Cortex of kidney (tissue), 1 donor: Measurements from ENCODE around the gene HAPLN3.

Experiments
- DNase-seq: peaks from one replicate; lab custom pipeline; 2025; lab: John Stamatoyannopoulos, UW

Gene HAPLN3

DNA sequence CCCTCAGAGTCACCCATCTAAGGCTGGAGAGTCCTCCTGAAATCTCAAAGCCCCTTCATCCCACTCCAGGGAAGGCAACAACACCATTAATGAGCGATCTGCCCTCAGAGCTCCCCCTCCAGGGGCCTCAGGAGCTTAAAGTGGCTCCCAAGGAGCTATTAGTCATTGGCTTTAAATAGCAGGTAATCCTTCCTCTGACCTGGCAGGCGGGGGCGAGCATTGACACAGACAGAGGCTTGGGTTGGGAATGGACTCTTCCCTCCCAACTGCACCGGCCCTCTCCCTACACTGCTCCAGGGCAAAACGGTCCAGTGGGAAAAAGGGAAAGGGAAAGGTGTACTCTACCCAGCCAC is 16.4 kb upstream of the HAPLN3 start:
- no peak for DNase-seq

DNA sequence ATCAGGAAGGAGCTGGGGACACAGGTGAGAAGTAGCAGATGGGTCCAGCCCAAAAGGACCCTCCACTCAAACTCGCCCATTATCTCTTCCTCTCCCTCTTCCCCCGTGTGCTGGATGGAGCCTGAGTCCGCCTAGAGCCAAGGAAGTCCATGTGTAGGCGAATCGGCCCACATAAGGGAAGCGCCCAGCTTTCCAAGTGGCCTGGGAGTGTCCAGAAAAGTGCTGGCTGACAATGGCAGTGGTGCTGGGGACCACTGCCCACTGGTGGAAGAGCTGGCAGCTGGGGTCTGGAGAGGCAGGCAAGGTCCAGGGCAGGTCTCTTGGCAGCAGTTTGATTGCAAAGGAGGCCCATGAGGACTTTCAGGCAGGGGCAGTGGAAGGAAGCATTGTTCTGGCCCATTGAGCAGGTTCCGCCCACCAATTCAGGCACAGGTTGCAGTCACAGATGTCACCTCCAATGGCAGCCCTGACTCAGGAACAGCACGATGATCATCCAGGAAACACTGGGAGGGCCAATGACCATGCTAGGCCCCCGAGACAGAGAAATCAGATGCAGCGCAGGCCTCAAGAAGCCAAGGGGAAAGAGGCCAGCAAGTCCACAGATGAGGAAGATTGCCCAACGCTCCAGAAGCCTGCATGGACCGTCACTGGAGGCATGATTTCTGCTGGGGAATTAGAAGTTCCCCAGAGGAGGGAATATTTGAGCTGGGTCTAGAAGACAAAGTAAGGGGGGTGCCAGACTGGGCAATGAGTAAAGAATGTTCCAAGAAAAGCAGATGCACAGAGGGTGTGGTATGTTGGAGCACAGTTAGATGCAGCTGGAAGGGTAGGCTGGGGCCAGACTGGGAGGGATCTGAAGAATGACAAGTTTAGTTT is 14.8 kb upstream of the HAPLN3 start:
- DNase-seq, result no peak

DNA sequence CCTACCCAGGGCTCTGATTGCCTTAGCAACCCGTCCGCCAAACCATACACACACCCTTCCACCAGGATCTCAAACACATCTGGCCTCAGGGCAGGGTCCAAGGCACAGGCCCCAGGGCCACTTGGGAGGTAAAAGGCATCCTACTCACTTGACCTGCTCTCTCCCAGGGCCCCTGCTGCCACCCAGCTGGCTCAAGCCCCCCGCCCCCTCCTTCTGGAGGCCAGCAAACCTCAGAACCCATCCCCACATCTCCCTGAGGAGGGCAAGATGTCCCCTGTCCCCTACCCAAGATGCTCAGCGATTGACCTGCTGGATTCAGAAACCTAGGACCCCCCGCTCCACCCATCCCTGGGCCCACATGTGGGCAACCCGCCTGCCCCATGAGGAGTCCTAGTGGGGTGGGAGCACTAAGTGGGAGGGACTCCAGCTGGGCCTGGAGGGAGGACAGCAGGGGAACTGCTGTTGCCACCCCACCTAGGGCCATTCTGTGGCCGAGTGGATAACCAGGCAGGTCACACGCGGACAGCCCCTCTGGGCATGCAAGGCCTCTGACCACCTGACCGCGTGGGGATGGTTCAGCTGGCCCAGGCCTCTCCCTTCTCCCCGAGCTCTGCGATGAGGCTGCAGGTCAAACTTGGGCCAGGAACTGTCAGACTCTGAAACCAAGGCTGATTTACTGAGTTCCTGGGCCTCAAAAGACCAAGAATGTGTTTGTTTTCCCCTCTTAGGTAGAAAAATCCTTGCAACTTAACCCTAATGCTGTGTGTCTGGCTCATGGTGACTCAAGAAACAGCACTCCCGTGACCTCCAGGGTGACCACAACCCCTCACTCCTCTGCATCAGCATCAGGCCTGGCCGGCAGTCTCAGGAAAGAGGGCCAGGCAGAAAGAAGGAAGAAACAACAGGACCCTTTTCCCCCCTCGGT is 13.6 kb upstream of the HAPLN3 start:
- DNase-seq, result no peak

DNA sequence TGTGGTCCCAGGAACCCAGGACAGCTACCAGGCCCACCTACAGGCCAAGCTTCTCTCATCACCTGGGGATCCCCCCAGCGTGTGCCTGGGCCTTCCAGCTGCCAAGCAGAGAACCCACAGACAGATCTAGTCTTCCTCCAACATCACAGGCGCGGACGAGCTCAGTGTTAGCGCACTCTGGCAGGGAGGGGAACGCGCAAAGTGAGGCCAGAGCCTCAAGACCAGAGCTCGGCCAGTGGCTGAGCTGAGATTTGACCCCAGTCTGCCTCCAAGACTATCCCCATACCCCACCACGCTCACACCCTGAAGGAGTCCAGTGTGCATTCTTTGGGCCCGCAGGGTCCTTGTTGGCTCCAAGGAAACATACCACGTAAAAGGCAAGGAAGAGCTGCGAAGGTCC is 12.8 kb upstream of the HAPLN3 start:
- DNase-seq, result no peak

DNA sequence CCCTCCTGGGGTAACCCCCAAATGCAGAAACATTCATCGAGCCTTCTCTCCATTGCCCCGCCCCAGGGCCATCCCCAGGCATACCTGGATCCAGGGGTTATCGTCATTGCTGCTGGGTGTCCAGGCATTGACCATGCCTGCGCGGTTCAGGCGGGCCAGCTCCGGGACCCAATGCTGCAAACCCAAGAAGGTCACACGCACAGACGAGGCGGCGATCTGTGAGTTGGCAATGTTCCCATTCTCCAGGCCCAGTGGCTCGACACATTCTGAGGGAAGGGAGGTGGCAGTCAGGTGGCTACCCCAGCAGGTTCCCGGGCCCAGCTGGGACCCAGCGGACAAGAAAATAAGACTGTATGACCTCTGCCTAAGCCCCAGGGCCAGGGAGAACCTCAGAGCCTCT is 11.8 kb upstream of the HAPLN3 start:
- no peak for DNase-seq

DNA sequence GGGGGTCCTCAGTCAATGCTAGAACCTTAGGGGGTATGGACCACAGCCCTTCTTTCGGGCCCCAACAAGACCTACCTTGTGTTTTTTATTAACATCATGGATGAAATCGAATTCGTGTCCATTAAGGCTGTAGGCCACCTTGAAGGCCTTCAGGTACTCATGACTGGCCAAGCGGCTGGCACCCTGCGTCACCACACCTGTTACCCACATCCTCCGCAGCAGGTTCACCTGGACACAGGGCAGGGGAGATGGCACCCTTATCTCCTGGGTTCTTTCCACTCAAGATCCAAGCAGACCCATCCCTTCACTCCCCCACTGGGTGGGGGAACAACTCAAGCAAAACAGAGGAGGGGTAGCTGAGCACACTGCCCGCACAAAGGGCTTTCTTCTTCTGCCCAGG is 11.2 kb upstream of the HAPLN3 start:
- no peak for DNase-seq

DNA sequence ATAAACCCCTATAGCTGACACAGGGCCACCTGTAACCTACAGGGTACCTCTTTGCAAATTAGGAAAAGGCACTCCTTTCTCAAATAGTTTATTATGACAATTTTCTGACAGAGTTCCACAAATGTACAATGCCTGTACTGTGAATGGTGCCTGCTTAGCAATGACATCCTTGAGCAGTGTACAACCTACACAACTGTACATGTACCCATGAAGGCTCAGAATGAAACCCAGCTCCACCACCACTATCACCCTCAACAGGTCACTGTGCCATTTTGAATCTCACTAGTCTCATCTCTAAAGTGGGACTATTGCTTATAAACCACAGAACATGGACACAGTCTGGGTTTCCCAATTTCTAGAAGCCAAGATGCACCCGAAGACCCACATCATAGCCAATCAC is 10.8 kb upstream of the HAPLN3 start:
- no peak for DNase-seq

DNA sequence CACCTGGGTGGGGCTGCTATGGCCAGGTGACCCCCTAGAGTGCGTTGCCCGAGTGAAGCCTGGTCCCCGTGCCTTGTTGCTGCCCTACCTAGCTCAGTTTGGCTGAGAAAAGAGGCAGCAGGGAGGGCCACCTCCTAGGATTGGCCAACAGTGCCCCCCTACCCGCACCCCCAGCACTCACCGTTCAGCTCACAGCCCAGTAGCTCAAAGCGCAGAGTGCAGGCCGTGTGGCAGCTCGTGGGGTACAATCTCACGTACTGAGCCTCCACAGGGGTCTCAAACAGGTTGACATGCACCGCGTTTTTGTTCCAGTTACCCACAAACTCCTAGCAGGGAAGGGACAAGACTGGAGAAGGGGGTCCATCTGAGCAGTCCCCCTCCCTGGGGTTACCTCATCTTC is 10.2 kb upstream of the HAPLN3 start:
- no peak for DNase-seq

DNA sequence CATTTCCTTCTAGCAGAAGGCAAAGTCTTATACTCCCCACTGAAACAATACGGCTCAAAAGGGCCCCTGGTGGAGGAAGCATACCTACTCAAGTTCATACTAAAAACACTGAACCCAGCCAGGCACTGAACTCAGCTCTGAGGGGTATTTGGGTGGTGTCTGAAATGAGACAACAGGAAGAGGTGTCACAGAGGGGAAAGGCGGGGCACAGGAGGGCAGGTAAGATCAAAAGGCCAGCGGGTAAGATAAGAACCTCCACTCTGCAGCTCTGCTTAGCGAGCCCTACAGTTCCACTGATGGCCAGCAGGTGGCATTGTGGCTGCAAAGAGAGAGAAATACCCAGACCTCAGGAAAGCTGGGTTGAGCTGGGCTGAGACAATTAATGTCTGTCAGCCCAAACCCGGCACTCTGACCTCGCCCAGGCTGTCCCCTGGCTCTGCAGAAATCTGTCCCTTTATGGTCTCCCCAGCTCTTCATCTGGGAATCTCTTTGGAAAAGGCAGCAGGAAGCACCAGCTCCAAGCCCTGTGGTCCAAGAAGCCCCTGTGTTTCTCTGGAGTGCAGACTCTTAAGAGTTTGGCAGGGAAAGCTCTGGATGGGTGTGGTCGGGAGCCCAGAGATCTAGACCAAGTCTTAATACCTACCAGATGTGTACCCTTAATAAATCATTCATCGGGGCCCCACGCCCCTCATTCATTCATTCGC is 9.4 kb upstream of the HAPLN3 start:
- no peak for DNase-seq

DNA sequence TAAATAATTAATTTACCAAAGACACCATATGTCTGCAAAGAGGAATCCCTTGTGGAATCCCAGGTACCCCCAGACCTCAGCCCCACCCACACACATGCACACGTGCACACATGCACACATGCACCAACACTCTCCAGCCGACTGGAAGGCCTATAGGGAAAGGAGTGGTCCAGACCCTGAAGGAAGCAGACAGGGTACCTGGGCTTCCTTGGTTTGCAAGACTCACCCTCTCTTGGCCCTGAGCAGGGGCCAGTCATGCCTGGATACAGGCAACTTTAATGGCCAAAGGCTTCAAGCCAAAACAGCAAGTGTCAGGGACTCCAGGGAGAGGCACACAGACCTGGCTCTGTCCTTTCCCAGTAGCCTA is 8.9 kb upstream of the HAPLN3 start:
- DNase-seq, result no peak

DNA sequence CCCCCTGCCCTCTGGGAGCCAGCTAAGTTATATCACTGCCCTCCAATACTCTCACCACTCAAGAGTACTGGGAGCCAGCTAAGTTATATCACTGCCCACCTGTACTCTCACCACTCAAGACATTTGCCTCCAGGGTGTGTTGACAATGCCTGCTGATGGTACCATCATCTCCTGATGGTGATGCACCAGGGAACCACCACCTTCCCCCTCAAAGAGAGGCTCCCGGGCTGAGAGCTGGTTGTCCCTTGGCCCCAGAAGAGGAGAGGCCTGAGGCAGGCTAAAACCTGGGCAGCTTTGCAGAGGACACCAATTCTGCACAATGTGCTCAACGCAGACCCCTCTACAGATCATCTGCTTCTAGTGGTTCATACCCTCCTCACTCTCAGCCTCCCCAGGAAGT is 7.5 kb upstream of the HAPLN3 start:
- no peak for DNase-seq

DNA sequence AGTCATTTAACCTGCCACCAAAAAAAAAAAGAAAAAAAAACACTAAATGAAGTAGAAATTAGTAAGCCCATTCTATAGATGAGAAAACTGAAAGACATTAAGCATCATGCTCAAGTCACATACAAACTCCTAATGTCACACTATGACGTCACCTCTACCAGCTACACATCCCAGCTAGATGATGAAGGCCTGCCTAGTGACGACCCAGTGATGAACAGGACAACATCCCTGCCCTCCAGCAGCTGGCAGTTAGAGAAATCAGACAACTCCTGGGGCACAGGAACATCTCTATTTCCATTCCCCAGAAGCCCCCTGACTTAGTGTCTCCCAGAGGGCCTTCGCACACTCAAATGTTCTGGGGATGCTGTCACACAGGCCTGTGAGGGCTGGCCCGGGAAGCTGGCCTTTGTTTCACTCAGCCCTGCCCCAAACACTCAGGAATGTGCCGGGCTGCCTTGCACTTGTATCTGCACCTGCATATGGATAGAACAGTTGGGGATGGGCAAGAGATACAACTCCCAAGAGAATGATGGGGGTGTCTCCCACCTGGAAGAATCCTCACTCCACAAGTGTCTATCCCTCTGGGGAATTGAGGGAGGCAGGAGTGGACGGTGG is 7.0 kb upstream of the HAPLN3 start:
- DNase-seq, result no peak

DNA sequence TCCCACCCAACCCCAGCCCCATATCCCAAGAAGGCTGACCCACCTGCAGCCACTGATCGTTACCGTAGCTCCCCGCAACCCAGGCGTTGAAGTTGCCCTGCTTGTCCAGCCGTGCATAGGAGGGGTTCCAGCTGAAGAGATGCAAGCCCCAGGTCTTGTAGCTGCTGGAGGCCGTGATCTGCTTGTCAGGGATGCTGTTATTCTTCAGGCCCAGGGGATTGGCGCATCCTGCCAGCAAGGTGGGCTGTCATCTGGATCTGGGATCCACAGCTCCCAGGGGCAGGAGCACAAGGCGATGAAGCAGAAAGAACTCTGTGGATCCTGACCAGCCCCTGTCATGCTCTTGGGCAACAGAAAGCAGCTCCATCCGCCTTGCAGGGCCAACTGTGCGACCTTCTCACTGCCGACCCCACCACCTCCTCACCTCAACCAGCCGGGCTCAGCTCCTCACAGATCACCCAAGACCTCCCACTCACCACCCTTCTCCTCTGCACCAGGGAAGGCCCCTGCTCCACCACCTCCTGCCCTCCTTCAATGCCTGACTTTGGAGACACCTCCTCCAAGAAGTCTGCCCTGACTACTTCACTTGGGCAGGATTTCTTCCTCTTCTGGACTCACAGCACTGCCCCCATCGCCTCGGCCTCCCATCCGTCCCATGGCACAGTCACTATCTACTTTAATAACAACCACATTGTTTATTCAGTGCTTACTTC is 6.3 kb upstream of the HAPLN3 start:
- DNase-seq, result no peak

DNA sequence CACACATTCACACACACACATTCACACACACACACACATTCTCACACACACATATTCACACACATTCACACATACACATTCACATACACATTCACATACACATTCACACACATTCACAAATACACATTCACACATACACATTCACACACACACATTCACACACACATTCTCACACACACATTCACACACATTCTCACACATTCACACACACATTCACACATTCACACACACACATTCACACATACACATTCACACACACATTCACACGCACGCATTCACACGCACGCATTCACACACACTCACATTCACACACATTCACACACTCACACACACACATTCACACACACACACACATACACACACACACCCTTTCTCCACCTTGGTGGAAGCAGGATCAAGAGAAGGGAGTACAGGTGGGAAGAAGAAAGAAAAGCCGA is 5.7 kb upstream of the HAPLN3 start:
- DNase-seq, result no peak

DNA sequence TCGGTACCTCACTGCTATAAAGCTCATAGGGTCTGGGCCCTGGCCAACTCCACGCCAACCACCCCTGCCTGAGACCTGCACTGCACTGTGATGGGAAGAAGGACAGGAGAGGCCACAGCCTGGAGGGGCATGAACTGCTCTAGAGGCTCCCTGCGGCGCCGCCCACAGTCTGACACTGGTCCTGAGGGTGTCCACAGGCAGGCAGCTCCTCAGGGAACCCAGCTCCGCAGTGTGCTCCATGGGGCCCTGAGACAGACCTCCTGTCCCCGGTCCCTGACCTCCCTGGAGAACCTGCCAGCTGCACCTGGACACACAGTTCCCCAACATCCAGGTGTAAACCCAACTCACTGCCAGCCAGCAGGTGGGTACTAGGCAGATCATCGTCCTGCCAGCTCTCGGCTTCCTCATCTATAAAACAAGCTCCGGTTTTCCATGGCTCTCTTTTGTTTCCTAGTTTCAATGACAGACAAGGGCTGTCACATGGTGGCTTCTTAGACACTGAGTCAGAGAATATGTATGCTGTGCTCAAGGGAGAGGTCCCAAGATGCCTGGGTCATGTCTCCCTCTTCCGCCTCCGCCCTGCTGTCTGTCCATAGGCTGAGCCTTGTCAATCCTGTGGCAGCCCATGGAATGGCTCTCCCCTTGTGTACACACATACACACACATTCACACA is 5.1 kb upstream of the HAPLN3 start:
- DNase-seq, result no peak

DNA sequence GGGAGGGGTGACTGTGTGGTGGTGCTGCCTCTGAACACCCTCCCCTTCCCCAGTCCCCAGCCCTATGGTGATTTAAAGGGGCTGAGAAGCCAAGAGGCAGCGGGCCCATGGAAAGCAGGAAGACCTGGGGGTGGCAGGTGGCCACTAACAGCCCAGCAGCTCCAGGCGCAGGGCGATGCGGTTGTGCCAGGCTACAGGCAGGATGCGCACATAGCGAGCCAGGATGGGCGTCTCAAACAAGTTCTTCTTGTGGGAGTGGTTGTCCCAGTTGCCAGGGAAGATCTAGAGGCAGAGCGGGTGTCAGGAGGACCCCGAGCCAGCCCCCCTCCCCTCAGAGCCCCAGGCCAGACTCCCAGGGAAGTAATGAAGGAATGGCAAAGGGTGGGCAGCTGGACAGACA is 3.9 kb upstream of the HAPLN3 start:
- no peak for DNase-seq

DNA sequence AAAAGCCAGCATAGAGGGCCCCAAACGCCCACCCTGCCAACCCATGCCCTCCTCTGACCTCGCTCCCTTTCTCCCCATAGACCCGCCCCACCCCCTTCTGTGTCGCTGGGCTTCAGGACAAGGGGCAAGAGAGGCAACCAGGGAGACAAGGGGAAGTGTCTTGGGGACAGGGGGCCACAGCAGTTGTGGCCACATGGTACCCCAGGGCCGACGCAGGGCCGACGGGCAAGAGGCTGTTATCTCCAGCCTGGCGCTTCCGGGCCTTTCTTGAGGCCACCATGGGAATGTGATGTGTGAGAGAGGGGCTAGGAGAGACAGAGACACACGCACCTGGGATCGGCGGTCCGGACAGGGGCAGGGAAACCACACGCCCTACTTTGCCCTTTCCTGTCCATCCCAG is 3.4 kb upstream of the HAPLN3 start:
- no peak for DNase-seq

DNA sequence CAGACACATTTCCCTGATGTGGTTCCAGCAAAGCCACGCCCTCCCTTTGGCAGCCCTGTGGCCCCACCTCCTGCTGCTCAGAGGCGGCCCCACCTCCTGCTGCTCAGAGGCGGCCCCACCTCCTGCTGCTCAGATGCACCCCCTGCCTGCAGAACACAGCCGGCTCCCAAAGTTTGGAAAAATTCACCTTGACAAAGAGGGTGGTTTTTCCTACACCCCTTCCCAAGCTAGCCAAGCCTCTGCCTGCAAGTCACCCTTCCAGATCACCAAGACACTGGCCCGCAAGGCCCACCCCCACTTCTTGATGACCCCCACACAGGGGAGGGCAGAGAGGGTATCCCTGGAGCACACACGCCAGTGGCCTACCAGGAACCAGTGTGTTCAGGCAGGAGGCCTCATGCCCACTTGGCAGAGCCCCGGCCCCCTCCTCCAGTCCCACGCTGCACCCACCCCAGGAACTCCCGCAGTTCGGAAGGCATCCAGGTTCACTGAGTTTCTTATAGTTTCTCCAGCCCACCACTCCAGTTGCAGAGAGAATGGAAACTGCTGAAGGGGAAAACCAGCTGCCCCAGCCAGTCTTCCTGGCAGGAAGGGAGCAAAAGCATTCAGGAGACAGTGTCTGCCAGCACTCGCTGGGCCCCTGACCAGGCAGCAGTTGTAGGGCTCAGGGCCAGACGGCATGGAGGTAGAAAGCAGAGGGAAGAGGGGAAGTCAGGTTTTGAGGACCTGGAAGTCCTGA is 2.3 kb upstream of the HAPLN3 start:
- no peak for DNase-seq

DNA sequence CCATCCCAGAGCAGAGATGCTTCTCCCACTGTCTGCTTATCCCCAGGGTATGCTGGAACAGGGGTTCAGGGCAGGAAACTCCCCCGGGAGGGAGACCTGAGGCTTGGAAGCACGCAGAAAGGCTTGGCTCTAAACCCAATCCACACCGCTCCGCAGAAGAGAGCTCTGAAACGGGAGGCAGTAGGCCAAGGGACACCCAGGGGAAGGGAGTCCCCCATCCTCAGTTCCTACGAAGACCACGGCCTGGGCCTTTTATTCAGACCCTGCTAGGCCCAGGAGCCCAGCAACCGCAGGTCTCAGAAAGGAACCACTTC is 1.8 kb upstream of the HAPLN3 start:
- no peak for DNase-seq

DNA sequence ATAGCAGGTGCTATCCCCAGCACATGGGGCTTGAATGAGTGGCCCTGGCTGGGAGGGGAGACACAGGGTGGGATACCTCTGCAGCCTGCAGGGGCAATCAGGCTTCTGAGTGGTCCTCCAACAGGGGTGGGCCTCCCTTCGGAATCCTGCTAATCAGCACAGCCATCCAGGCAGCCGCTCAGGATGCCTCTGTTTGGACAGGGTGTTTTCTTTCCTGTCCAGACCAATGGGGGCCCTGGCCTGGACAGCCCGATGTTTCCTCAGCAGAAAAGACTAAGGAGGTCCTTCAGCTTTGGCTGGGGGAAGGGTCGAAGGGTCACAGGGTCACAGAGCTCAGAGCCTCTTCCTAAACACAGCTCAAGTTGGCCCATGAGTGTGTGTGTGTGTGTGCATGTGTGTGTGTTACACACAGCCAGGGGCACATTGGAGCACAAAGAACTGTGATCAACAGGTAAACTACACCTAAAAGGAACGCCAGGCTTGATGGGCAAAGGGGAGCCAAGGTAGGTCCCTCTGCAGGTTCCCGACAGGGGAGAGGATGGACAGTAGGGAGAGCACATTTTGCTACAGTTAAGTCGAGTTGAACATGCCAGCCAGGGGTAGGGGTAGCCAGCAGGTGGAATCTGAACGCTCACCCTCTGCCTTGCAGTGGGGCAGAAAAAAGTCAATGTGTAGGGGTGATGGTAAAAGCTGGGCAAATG is 1.1 kb upstream of the HAPLN3 start:
- no peak for DNase-seq
